ENCODE data around the gene GABRG3. TPM values are rescaled to one million over a fixed set of nuclear protein-coding genes. Genes with fewer than 3 reads are reported as not detected.

GABRG3 gene
- total and polyA plus RNA-seq, 4 experiments from 2014 or later, result not detected

GRCh38 chr15:27124287-27124871 is 153.4 kb downstream of the GABRG3 start:
- Histone ChIP-seq H3K9me3 (ENCODE audit: control insufficient read depth in 1 of 2, low read length in 2 of 2) (no peaks in the 10 kb centered on the region), H3K4me3 (ENCODE audit: low read length in 2 of 2) (no peak overlapping the region), H3K36me3 (ENCODE audit: insufficient read depth, low read length) (no peaks in the 10 kb centered on the region), H3K27me3 (ENCODE audit: insufficient read depth, low read length) (no peaks in the 10 kb centered on the region), H3K27ac (ENCODE audit: low read depth, low read length) (no peak overlapping the region), H3K4me1 (ENCODE audit: insufficient read depth, low read length) (no peaks in the 10 kb centered on the region)
- no peak for DNase-seq
- POLR2A ChIA-PET (ENCODE audit: partially characterized antibody), result no interaction called here
- no peak overlapping the region for H3K27ac Mint-ChIP-seq
- no peak overlapping the region for H3K4me3 Mint-ChIP-seq
- intact Hi-C loops (cut with micrococcal nuclease), result no loop called here
- H3K36me3 Mint-ChIP-seq, result no peaks in the 10 kb centered on the region
- CTCF ChIA-PET (ENCODE audit: partially characterized antibody), result no interaction called here
- no peaks in the 10 kb centered on the region for H3K4me1 Mint-ChIP-seq
- H3K9me3 Mint-ChIP-seq, result peaks cover 2 to 25% (median 5%) of the 10 kb centered on the region in 8 donors
- H3K27me3 Mint-ChIP-seq, result no peaks in the 10 kb centered on the region

GRCh38 chr15:27125185-27125584 is 154.2 kb downstream of the GABRG3 start:
- POLR2A ChIA-PET (ENCODE audit: partially characterized antibody), result no interaction called here

DNA sequence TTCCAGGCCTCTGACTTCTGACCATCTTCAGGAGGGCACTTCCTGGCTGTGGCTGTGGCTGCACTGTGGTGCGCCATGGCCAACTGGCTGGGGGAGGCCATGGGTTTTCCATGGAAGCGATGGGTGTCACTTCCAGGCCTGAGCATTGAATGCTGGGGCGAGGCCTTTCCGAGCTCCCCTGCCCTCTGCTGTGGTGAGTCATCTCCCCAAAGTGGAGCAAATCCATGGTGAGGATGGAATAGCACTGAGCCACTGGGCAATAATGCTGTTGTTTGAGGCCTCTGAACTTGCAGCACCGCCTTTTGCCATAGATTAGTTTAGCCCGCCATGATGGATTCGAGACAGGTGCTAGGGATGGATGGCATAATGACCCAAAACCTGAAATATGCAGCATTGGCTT is 155.5 kb downstream of the GABRG3 start:
- no peaks in the 10 kb centered on the region for H3K9me3 ChIP-seq (ENCODE audit: control insufficient read depth in 1 of 2, low read length in 2 of 2)
- Mint-ChIP-seq H3K4me1 (no peaks in the 10 kb centered on the region), H3K27me3 (no peaks in the 10 kb centered on the region), H3K4me3 (no peak overlapping the region), H3K36me3 (no peaks in the 10 kb centered on the region), H3K27ac (no peak overlapping the region), H3K9me3 (peaks cover 3 to 19% (median 6%) of the 10 kb centered on the region in 8 donors)
- no peak for DNase-seq
- no peak overlapping the region for H3K4me3 ChIP-seq (ENCODE audit: low read length in 2 of 2)
- intact Hi-C loops (cut with micrococcal nuclease), result no loop called here
- H3K27ac ChIP-seq (ENCODE audit: low read depth, low read length), result no peak overlapping the region
- H3K4me1 ChIP-seq (ENCODE audit: insufficient read depth, low read length), result no peaks in the 10 kb centered on the region
- ChIA-PET CTCF (ENCODE audit: partially characterized antibody) (no interaction called here), POLR2A (ENCODE audit: partially characterized antibody) (no interaction called here)
- H3K36me3 ChIP-seq (ENCODE audit: insufficient read depth, low read length), result no peaks in the 10 kb centered on the region
- H3K27me3 ChIP-seq (ENCODE audit: insufficient read depth, low read length), result no peaks in the 10 kb centered on the region

More at GRCh38 chr15:27125185-27125584, 154.2 kb downstream of the GABRG3 start:
- no peaks in the 10 kb centered on the region for H3K36me3 ChIP-seq (ENCODE audit: insufficient read depth, low read length)
- no peak overlapping the region for H3K4me3 Mint-ChIP-seq
- H3K36me3 Mint-ChIP-seq, result no peaks in the 10 kb centered on the region
- CTCF ChIA-PET (ENCODE audit: partially characterized antibody), result no interaction called here
- no peak overlapping the region for H3K27ac Mint-ChIP-seq
- no peaks in the 10 kb centered on the region for H3K4me1 ChIP-seq (ENCODE audit: insufficient read depth, low read length)
- H3K4me1 Mint-ChIP-seq, result no peaks in the 10 kb centered on the region
- DNase-seq, result no peak
- no peaks in the 10 kb centered on the region for H3K27me3 Mint-ChIP-seq
- no peak overlapping the region for H3K27ac ChIP-seq (ENCODE audit: low read depth, low read length)
- H3K4me3 ChIP-seq (ENCODE audit: low read length in 2 of 2), result no peak overlapping the region
- intact Hi-C loops (cut with micrococcal nuclease), result no loop called here
- H3K9me3 ChIP-seq (ENCODE audit: control insufficient read depth in 1 of 2, low read length in 2 of 2), result no peaks in the 10 kb centered on the region
- peaks cover 2 to 21% (median 5%) of the 10 kb centered on the region in 8 donors for H3K9me3 Mint-ChIP-seq
- no peaks in the 10 kb centered on the region for H3K27me3 ChIP-seq (ENCODE audit: insufficient read depth, low read length)

DNA sequence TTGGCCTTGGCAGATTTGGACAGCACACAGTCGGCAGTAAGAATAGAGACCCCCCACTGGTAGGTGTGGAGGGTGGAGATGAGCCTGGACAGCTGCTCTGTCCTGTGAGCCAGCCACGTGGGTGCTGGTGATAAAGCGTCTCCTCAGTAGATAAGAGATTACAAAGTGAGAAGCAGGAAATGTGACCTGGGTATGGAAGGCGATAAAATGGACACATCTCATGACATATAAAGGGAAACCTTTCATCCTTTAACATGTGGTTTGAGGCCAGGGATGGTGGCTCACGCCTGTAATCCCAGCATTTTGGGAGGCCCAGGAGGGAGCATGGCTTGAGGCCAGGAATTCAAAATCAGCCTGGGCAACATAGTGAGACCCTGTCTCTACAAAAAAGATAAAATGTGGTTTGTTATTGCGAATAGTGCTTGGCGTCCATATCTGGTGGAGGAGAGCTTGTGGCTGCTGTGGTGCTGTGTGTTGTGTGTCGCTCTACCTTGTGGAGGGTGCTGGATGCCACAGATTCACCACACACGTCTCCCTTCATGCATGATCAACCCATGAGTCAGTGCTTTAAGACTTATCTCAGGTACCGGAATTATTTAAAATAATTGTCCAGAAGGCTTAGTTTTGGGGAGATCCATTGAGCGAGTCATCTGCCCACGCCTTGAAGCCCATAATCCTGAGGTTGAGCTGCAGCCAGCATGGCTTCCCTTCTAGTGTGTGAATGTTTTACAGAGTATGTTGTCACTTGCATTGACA is 157.0 kb downstream of the GABRG3 start:
- intact Hi-C loops (cut with micrococcal nuclease), result no loop called here
- DNase-seq, result no peak
- POLR2A ChIA-PET (ENCODE audit: partially characterized antibody), result no interaction called here
- Histone ChIP-seq H3K4me1 (ENCODE audit: insufficient read depth, low read length) (no peaks in the 10 kb centered on the region), H3K4me3 (ENCODE audit: low read length in 2 of 2) (no peak overlapping the region), H3K27me3 (ENCODE audit: insufficient read depth, low read length) (no peaks in the 10 kb centered on the region), H3K36me3 (ENCODE audit: insufficient read depth, low read length) (no peaks in the 10 kb centered on the region), H3K27ac (ENCODE audit: low read depth, low read length) (no peak overlapping the region), H3K9me3 (ENCODE audit: control insufficient read depth in 1 of 2, low read length in 2 of 2) (no peaks in the 10 kb centered on the region)
- Mint-ChIP-seq H3K4me3 (no peak overlapping the region), H3K9me3 (peaks cover 0 to 17% (median 5%) of the 10 kb centered on the region in 8 donors), H3K36me3 (no peaks in the 10 kb centered on the region), H3K27ac (no peak overlapping the region), H3K4me1 (no peaks in the 10 kb centered on the region), H3K27me3 (no peaks in the 10 kb centered on the region)
- CTCF ChIA-PET (ENCODE audit: partially characterized antibody), result no interaction called here

- no peak overlapping the region for H3K4me3 ChIP-seq (ENCODE audit: low read length in 2 of 2)
- no peaks in the 10 kb centered on the region for H3K36me3 ChIP-seq (ENCODE audit: insufficient read depth, low read length)
- peaks cover 2 to 12% (median 4%) of the 10 kb centered on the region in 8 donors for H3K9me3 Mint-ChIP-seq
- H3K9me3 ChIP-seq (ENCODE audit: control insufficient read depth in 1 of 2, low read length in 2 of 2), result no peaks in the 10 kb centered on the region
- H3K36me3 Mint-ChIP-seq, result no peaks in the 10 kb centered on the region
- H3K27ac Mint-ChIP-seq, result no peak overlapping the region
- H3K27me3 ChIP-seq (ENCODE audit: insufficient read depth, low read length), result no peaks in the 10 kb centered on the region
- H3K4me1 ChIP-seq (ENCODE audit: insufficient read depth, low read length), result no peaks in the 10 kb centered on the region
- no peak overlapping the region for H3K27ac ChIP-seq (ENCODE audit: low read depth, low read length)
- POLR2A ChIA-PET (ENCODE audit: partially characterized antibody), result no interaction called here
- H3K27me3 Mint-ChIP-seq, result no peaks in the 10 kb centered on the region
- CTCF ChIA-PET (ENCODE audit: partially characterized antibody), result no interaction called here
- H3K4me1 Mint-ChIP-seq, result no peaks in the 10 kb centered on the region
- no peak overlapping the region for H3K4me3 Mint-ChIP-seq
- intact Hi-C loops (cut with micrococcal nuclease), result no loop called here
- no peak for DNase-seq
These were observed 162.3 kb downstream of the GABRG3 start for GRCh38 chr15:27133249-27133648.

- H3K36me3 Mint-ChIP-seq, result no peaks in the 10 kb centered on the region
- no peaks in the 10 kb centered on the region for H3K27me3 Mint-ChIP-seq
- ChIA-PET POLR2A (ENCODE audit: partially characterized antibody) (no interaction called here), CTCF (ENCODE audit: partially characterized antibody) (no interaction called here)
- H3K9me3 ChIP-seq (ENCODE audit: control insufficient read depth in 1 of 2, low read length in 2 of 2), result no peaks in the 10 kb centered on the region
- no peak overlapping the region for H3K4me3 Mint-ChIP-seq
- no peak overlapping the region for H3K27ac ChIP-seq (ENCODE audit: low read depth, low read length)
- no peaks in the 10 kb centered on the region for H3K4me1 ChIP-seq (ENCODE audit: insufficient read depth, low read length)
- no peaks in the 10 kb centered on the region for H3K4me1 Mint-ChIP-seq
- intact Hi-C loops (cut with micrococcal nuclease), result no loop called here
- no peaks in the 10 kb centered on the region for H3K27me3 ChIP-seq (ENCODE audit: insufficient read depth, low read length)
- H3K4me3 ChIP-seq (ENCODE audit: low read length in 2 of 2), result no peak overlapping the region
- peak overlapping the region in 1 of 7 donors; percentile 69 for H3K27ac Mint-ChIP-seq
- H3K36me3 ChIP-seq (ENCODE audit: insufficient read depth, low read length), result no peaks in the 10 kb centered on the region
- H3K9me3 Mint-ChIP-seq, result peaks cover 2 to 19% (median 6%) of the 10 kb centered on the region in 8 donors
- no peak for DNase-seq
These were observed 163.5 kb downstream of the GABRG3 start for GRCh38 chr15:27134481-27134880.

DNA sequence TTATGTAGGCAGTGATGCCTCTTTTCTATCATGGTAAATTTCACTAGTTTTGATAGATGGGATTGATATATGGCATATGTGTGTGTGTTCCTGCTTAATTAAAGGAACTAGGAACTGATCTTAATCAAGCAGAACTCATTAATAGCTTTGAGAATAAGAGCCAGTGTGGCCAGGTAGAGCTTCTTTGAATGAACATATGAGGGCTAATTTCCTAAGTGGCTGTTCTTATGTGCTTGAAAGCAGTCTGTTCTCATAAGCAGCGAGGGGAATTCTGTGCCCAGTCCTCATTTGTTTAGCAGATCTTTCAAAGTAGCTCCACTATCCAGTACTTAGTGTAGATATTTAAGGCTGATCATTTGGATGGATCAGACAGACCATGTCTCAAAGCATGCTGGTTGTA is 164.2 kb downstream of the GABRG3 start:
- no peaks in the 10 kb centered on the region for H3K9me3 ChIP-seq (ENCODE audit: control insufficient read depth in 1 of 2, low read length in 2 of 2)
- H3K4me3 Mint-ChIP-seq, result no peak overlapping the region
- no peak overlapping the region for H3K4me3 ChIP-seq (ENCODE audit: low read length in 2 of 2)
- no peaks in the 10 kb centered on the region for H3K4me1 ChIP-seq (ENCODE audit: insufficient read depth, low read length)
- no peak overlapping the region for H3K27ac Mint-ChIP-seq
- no peaks in the 10 kb centered on the region for H3K27me3 ChIP-seq (ENCODE audit: insufficient read depth, low read length)
- H3K36me3 Mint-ChIP-seq, result no peaks in the 10 kb centered on the region
- no peak overlapping the region for H3K27ac ChIP-seq (ENCODE audit: low read depth, low read length)
- no peaks in the 10 kb centered on the region for H3K36me3 ChIP-seq (ENCODE audit: insufficient read depth, low read length)
- H3K4me1 Mint-ChIP-seq, result no peaks in the 10 kb centered on the region
- DNase-seq, result no peak
- intact Hi-C loops (cut with micrococcal nuclease), result no loop called here
- peaks cover 2 to 20% (median 7%) of the 10 kb centered on the region in 8 donors for H3K9me3 Mint-ChIP-seq
- ChIA-PET POLR2A (ENCODE audit: partially characterized antibody) (no interaction called here), CTCF (ENCODE audit: partially characterized antibody) (no interaction called here)
- no peaks in the 10 kb centered on the region for H3K27me3 Mint-ChIP-seq

Measured in CD4-positive, alpha-beta memory T cell (primary cell).